GM10266 (cell line): ENCODE measurements around the gene BRD3OS.

Experiments used
- DNase-seq: peaks from one replicate; pipeline ENCODE4 v3.0.0; 2012; ENCODE audit errors: extremely low spot score
- TF ChIP-seq, protein P1 (sequence below): IDR thresholded peaks from 2 replicates; pipeline ENCODE4 v1.5.1; 2012; ENCODE audit warnings: mild to moderate bottlenecking, low read depth; ENCODE audit not compliant: control insufficient read depth, insufficient read depth; ENCODE audit errors: missing control alignments

BRD3OS gene

DNA sequence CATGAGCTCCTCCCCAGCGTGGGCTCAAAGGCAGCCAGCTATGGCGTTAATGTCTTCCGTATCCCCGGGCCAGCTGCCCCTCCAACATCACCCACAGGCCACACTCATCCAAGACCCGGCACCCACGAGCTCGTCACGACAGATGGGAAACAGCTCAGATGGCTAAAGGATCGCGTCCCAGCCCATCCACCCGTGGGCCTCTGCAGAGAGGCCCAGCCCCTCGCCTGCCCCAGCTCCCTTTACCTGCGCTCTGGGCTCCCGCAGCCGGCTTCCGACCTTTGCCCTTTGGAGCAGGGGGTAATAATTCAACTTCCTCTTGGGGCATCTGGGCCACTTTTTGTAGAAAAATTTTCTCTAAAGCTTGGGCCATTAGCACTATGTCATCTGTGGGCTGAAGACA lies 26.0 kb downstream of the BRD3OS start:
- TF ChIP-seq, protein P1, sequence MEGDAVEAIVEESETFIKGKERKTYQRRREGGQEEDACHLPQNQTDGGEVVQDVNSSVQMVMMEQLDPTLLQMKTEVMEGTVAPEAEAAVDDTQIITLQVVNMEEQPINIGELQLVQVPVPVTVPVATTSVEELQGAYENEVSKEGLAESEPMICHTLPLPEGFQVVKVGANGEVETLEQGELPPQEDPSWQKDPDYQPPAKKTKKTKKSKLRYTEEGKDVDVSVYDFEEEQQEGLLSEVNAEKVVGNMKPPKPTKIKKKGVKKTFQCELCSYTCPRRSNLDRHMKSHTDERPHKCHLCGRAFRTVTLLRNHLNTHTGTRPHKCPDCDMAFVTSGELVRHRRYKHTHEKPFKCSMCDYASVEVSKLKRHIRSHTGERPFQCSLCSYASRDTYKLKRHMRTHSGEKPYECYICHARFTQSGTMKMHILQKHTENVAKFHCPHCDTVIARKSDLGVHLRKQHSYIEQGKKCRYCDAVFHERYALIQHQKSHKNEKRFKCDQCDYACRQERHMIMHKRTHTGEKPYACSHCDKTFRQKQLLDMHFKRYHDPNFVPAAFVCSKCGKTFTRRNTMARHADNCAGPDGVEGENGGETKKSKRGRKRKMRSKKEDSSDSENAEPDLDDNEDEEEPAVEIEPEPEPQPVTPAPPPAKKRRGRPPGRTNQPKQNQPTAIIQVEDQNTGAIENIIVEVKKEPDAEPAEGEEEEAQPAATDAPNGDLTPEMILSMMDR: no peak
- DNase-seq: no peak

DNA sequence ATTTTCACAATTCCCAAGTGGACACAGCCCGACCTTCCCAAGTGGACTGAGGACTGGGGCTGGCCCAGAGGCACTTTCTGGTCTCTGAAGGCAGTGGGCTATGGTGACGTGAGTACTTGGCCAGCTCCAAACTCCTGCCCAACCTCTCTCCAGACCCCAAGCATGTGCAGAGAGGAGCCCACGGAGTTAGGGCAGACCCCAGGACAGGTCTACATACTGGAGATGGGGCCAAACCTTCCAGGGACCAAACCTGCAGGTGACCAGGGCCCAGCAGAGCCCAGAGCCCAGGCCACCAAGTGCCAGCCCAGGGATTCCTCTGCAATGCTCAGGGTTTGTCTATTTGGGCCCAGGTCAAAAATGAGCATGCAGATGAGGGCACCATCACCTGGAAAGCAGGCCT lies 27.2 kb downstream of the BRD3OS start:
- no peak for DNase-seq
- TF ChIP-seq, protein P1: no peak

GRCh38 chr9:134052941-134053340 lies 27.7 kb downstream of the BRD3OS start:
- TF ChIP-seq, protein P1: no peak

DNA sequence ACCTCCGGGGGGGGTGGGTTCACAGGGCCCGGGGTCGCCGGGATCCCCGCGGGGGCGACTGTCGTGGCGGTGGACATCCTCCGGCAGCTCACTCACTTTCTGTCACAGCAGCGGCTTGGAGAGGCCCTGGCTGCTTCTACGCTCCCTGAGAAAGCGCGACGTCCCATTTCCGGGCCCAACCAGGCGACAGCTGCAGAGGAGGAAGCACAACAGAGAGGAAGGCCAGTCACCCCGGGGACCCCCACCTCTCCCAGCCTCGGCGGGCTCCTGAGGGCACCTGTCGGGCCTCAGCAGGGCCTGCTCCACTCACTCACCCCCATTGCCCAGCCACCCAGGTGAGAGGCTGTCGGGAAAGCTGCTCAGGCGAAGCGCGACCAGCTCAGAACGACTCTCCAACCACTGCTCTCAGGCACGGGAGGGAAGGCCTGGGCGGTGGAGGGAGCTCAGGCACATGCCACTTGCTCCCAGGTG lies 28.2 kb downstream of the BRD3OS start:
- TF ChIP-seq, protein P1: no peak

More at GRCh38 chr9:134052941-134053340, 27.7 kb downstream of the BRD3OS start:
- no peak for DNase-seq

DNA sequence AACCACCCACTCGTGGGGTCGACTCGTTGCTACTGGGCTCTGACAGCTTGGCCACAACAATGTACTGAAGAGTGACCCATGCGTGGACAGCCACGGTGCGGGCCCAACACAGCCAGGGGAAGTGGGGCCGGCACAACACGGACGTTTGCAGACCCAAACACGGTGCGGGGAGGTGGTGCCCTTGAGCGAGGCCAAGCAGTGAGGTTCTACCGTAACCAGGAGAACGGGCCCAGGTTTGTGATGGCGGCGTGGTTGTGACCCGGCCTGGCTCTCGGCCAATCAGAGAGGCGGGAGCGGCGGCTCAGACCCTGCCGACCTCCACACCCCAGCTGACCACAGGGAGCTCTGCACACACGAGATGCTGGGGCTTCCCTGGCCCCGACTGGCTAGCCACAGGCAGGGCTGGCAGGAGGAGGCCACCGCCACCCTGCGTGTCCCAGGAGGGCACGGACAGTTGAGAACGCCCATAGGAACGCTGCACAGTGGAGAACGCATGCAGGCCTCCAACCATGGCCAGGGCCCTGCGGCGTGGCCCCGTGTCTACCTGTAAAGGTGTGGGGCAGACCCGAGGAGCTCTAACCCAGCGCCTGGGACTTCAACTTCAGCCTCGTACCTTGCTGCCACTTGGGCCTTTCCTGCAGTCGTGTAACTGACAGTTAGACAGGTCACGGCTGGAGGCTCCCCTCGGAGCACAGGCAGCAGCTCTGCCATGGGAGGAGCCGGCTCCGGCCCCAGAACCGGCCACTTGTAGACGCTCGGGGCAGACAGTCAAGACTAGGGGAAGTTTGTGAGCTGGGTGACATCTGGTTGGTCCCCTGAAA lies 28.9 kb downstream of the BRD3OS start:
- TF ChIP-seq, protein P1: no peak
- DNase-seq: no peak

More for the DNA sequence above, 28.2 kb downstream of the BRD3OS start:
- DNase-seq: no peak

DNA sequence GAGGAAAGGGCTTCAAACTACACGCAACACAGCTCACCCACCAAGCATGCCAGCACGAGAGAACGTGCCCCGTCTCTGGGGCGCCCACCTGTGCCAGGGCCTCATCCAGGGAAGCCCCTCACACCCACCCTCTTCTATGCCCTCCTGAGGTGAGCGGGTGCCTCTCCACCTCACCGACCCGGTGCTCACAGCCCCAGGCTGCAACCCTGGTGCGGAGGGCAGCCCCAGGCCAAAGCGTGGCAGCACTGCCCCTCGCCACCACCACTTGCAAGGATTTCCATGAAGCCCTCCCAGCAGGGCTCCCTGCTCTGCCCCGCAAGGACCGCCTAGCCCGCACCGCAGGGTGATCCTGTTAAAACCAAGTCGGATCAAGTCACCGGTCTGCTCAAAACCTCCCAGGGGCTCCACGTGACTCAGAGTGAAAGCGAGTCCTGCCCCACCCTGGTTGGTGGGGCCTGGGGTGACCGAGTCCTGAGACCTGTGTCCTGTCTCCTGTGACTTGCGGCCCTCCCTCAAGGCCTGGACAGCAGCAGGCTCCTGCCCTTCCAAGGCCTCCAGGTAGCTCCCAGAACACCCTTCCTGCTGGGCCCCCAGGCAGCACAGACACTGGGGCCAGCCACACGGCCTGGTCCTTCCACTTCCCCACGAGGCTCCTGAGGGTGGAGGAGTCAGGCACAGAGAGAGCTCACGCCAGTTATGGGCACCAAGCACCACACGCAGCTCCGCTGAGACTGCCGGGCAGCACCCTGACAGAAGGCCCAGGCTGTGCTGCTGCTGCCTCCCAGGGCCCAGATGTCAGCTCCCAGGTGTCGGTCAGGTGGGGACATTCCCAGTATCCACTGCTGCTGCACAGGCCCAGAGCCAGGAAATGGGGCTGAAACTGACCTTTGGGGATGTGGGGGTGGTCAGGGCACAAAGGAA lies 29.9 kb downstream of the BRD3OS start:
- TF ChIP-seq, protein P1: no peak
- no peak for DNase-seq

DNA sequence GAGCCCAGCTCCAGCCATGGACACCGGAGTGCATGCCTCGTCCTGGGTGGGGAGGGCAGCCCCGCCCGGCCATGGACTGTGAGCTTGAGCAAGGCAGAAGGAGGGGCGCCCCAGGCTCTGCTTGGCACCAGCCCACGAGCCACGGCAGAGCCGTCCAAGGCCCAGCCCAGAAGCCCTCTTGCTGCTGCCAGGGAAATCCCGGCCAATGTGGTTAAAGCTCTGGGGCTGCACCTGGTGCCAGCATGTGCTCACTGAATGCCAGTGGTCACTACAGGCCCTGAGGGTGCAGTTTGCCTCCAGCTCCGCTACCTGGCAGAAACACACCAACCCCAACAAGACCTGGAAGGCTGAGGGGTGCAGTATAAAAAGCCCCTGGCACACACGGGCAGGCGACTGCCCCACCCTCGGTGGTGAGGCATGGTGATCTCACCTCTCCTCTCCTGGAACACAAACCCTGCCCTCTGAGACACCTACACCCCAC lies 30.7 kb downstream of the BRD3OS start:
- no peak for DNase-seq
- TF ChIP-seq, protein P1: no peak
